ENCODE measurements around the gene TMEM233. TPM values are rescaled to one million over a fixed set of nuclear protein-coding genes. Genes with fewer than 3 reads are reported as not detected.

Gene TMEM233
- total RNA-seq, 4 donors from 2014 or later, result 0.12 to 0.38 (median 0.19) TPM; not detected in 1

GRCh38 chr12:119666226-119666795 lies 72.7 kb downstream of the TMEM233 start:
- TF ChIP-seq, protein P1, sequence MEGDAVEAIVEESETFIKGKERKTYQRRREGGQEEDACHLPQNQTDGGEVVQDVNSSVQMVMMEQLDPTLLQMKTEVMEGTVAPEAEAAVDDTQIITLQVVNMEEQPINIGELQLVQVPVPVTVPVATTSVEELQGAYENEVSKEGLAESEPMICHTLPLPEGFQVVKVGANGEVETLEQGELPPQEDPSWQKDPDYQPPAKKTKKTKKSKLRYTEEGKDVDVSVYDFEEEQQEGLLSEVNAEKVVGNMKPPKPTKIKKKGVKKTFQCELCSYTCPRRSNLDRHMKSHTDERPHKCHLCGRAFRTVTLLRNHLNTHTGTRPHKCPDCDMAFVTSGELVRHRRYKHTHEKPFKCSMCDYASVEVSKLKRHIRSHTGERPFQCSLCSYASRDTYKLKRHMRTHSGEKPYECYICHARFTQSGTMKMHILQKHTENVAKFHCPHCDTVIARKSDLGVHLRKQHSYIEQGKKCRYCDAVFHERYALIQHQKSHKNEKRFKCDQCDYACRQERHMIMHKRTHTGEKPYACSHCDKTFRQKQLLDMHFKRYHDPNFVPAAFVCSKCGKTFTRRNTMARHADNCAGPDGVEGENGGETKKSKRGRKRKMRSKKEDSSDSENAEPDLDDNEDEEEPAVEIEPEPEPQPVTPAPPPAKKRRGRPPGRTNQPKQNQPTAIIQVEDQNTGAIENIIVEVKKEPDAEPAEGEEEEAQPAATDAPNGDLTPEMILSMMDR (IDR thresholded peaks at IDR 0.05), result no peak
- no peak for ATAC-seq (ENCODE audit: low FRiP score)
- DNase-seq (ENCODE audit: low spot score), result no peak

GRCh38 chr12:119666900-119667576 lies 73.5 kb downstream of the TMEM233 start:
- DNase-seq (ENCODE audit: low spot score), result no peak

GRCh38 chr12:119667577-119668323 lies 74.2 kb downstream of the TMEM233 start, which contains the start of gene PRKAB1:
TSS of gene PRKAB1 (plus strand) at chr12:119668133. CDS start at chr12:119668245, 112 bp downstream.
- TF ChIP-seq, protein P1 (IDR thresholded peaks at IDR 0.05), result peak in 1 of 3 donors; percentile 43
- peak; percentile 100 for ATAC-seq (ENCODE audit: low FRiP score)
- DNase-seq (ENCODE audit: low spot score), result peak; percentile 76

More at GRCh38 chr12:119666900-119667576, 73.5 kb downstream of the TMEM233 start:
- TF ChIP-seq, protein P1 (IDR thresholded peaks at IDR 0.05), result no peak
- ATAC-seq (ENCODE audit: low FRiP score), result no peak

DNA sequence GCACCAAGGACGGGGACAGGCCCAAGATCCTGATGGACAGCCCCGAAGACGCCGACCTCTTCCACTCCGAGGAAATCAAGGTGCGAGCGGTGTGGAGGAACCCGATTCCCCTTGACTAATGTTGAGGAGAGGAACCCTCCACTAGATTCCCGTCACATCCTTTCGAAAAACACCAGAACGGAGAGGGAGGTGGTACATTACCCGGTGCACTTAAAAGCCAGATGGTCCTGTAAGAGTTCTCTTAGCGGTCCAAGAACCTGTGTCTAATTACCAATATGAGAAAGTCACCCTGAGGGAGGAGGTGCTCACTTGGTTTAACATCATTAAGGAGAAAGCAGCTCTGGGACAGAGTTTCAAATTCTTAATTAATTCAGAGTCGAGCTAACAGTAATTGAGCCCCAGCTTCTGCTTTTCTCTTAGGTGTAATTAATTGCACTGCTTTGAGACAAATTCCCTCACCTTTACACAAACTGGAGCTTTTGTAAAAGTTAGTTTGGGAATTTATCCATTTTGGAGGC lies 74.8 kb downstream of the TMEM233 start:
- TF ChIP-seq, protein P1 (IDR thresholded peaks at IDR 0.05), result no peak
- peak; percentile 25 for ATAC-seq (ENCODE audit: low FRiP score)
- DNase-seq (ENCODE audit: low spot score), result no peak

DNA sequence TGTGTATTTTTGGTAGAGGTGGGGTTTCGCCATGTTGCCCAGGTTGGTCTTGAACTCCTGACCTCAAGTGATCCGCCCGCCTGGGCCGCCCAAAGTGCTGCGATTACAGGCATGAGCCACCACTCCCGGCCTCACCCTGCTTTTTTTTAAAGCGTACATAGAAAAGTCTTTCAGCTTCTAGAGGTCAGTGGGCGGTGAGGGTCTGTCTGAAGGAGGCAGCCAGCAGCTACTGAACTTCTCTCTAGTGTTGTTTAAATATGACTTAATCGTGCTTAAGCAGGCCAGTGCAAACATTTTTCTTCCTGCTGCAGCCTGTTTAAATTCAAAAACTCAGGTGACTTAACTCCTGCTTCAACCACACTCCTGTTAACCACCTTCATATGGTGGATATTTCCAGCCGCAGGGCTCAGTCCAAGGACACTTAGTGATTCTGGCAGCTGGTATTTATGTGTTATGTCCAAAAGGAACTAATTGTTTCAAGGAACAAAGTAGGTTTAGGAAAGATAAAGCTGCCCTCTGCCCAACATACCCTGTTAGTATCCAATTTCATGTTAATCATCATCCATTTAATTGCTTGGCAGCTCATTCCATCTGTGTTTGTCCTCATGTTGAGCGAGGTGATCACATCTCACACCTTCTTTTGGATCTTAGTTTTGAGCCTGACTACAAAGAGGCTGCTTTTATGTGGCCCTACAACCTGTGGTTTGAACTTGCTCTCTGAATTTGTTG lies 76.3 kb downstream of the TMEM233 start:
- DNase-seq (ENCODE audit: low spot score) (no peak), ATAC-seq (ENCODE audit: low FRiP score) (no peak)
- TF ChIP-seq, protein P1 (IDR thresholded peaks at IDR 0.05), result no peak

- no peak for ATAC-seq (ENCODE audit: low FRiP score)
- TF ChIP-seq, protein P1 (IDR thresholded peaks at IDR 0.05), result no peak
- DNase-seq (ENCODE audit: low spot score), result no peak
These were observed 77.5 kb downstream of the TMEM233 start for GRCh38 chr12:119671070-119671469.
